Cardiac ventricle fibroblast (primary cell): ENCODE measurements around the gene ZNF829. TPM values are rescaled to one million over a fixed set of nuclear protein-coding genes. Genes with fewer than 3 reads are reported as not detected.

Source experiments
- total RNA-seq: library from RNA; depleted of rRNA; stranded (reverse); fragments of >200 nt; gene quantifications from 2 replicates; pipeline ENCODE4 v1.2.3, GENCODE V29; 2015

The ZNF829 gene
- 3.1 and 5.6 TPM in 2 replicates for total RNA-seq

GRCh38 chr19:36915992-36916830, at the start of gene ZNF829, which contains the start of gene ZNF568:
ZNF829 (minus strand) TSS chr19:36916291; CDS start chr19:36915167, 1,124 bp downstream.
ZNF568 (plus strand) TSS chr19:36916332; CDS start chr19:36922771, 6,439 bp downstream.

GRCh38 chr19:36850559-36851442, 65.3 kb downstream of the ZNF829 start, which contains the start of gene ZNF345:
ZNF345 (plus strand) TSS chr19:36850876; CDS start chr19:36876831, 25,955 bp downstream.

Other genes starting within 250 kb of the ZNF829 start
- 6.1 and 10.1 TPM in 2 replicates for gene ZNF461, start 249.5 kb downstream of the ZNF829 start, total RNA-seq
- 4.5 and 4.7 TPM in 2 replicates for gene ZNF567, start 228.7 kb downstream of the ZNF829 start, total RNA-seq
- gene ZNF850, start 143.5 kb downstream of the ZNF829 start, total RNA-seq, result 1.4 and 2.0 TPM in 2 replicates
- 3.8 and 5.2 TPM in 2 replicates for gene ZNF790, start 77.9 kb downstream of the ZNF829 start, total RNA-seq
- 2.7 and 5.5 TPM in 2 replicates for gene ZNF345, start 65.4 kb downstream of the ZNF829 start, total RNA-seq
- 4.8 and 9.8 TPM in 2 replicates for gene ZNF568, start within 50 bp of the ZNF829 start, total RNA-seq
- gene ZNF420, start 162.1 kb upstream of the ZNF829 start, total RNA-seq, result 3.3 and 3.4 TPM in 2 replicates